ENCODE measurements around the gene ELMOD1. TPM values are rescaled to one million over a fixed set of nuclear protein-coding genes. Genes with fewer than 3 reads are reported as not detected.

Gene ELMOD1
- total RNA-seq, 1 donor from 2014 or later = not detected

- no peaks in the 10 kb centered on the region for H3K9me3 ChIP-seq
- peaks cover 4 to 14% of the 10 kb centered on the region in 2 donors for H3K4me1 ChIP-seq
- H3K4me3 ChIP-seq = no peak overlapping the region
- no peak overlapping the region for H3K27ac ChIP-seq
- no peaks in the 10 kb centered on the region for H3K27me3 ChIP-seq
- TF ChIP-seq CTCF (IDR thresholded peaks at IDR 0.05) = no peak
- intact Hi-C loops (cut with DNase I) = no loop called here
- DNase-seq (ENCODE audit: low spot score in 2 of 2) = no peak
- H3K36me3 ChIP-seq = no peaks in the 10 kb centered on the region
Measured at GRCh38 chr11:107587306-107587979, 3.5 kb upstream of the ELMOD1 start.

- intact Hi-C loops (cut with DNase I) = no loop called here
- no peak overlapping the region for H3K27ac ChIP-seq
- H3K9me3 ChIP-seq = no peaks in the 10 kb centered on the region
- peaks cover 4 to 14% of the 10 kb centered on the region in 2 donors for H3K4me1 ChIP-seq
- H3K36me3 ChIP-seq = no peaks in the 10 kb centered on the region
- DNase-seq (ENCODE audit: low spot score in 2 of 2) = no peak
- H3K4me3 ChIP-seq = peak overlapping the region; percentile 52 to 81
- no peaks in the 10 kb centered on the region for H3K27me3 ChIP-seq
- TF ChIP-seq CTCF (IDR thresholded peaks at IDR 0.05) = no peak
Measured at GRCh38 chr11:107591378-107592230, 657 bp downstream of the ELMOD1 start.

- intact Hi-C loops (cut with DNase I) = no loop called here
- Histone ChIP-seq H3K27me3 (no peaks in the 10 kb centered on the region), H3K27ac (no peak overlapping the region), H3K4me3 (peak overlapping the region; percentile 52 to 81), H3K4me1 (peaks cover 4 to 14% of the 10 kb centered on the region in 2 donors), H3K9me3 (no peaks in the 10 kb centered on the region), H3K36me3 (no peaks in the 10 kb centered on the region)
- TF ChIP-seq CTCF (IDR thresholded peaks at IDR 0.05) = no peak
- no peak for DNase-seq (ENCODE audit: low spot score in 2 of 2)
Measured at GRCh38 chr11:107592231-107592590, 1.3 kb downstream of the ELMOD1 start.

- Histone ChIP-seq H3K4me1 (peaks cover 4 to 14% of the 10 kb centered on the region in 2 donors), H3K9me3 (no peaks in the 10 kb centered on the region), H3K36me3 (no peaks in the 10 kb centered on the region), H3K4me3 (no peak overlapping the region), H3K27ac (no peak overlapping the region), H3K27me3 (no peaks in the 10 kb centered on the region)
- DNase-seq (ENCODE audit: low spot score in 2 of 2) = no peak
- no peak for TF ChIP-seq CTCF (IDR thresholded peaks at IDR 0.05)
- intact Hi-C loops (cut with DNase I) = no loop called here
Measured at GRCh38 chr11:107592813-107593212, 1.9 kb downstream of the ELMOD1 start.

- H3K4me1 ChIP-seq = peaks cover 4 to 14% of the 10 kb centered on the region in 2 donors
- H3K27ac ChIP-seq = no peak overlapping the region
- TF ChIP-seq CTCF (IDR thresholded peaks at IDR 0.05) = no peak
- intact Hi-C loops (cut with DNase I) = no loop called here
- no peak for DNase-seq (ENCODE audit: low spot score in 2 of 2)
- no peaks in the 10 kb centered on the region for H3K36me3 ChIP-seq
- no peaks in the 10 kb centered on the region for H3K9me3 ChIP-seq
- H3K4me3 ChIP-seq = no peak overlapping the region
- H3K27me3 ChIP-seq = no peaks in the 10 kb centered on the region
Measured at GRCh38 chr11:107593951-107594350, 3.0 kb downstream of the ELMOD1 start.
